Hepatocyte (in vitro differentiated cells): Measurements from ENCODE around the gene CASKIN2.

Experiments
- EZH2 ChIP-seq: fragments of 200-600 bp; sonication (generic); IDR thresholded peaks from 2 replicates; pipeline ENCODE4 v1.6.1; 2016; ENCODE audit warnings: antibody characterized with exemption, mild to moderate bottlenecking, borderline replicate concordance
- EZH2phosphoT487 ChIP-seq: fragments of 200-600 bp; sonication (generic); IDR thresholded peaks from one replicate; pipeline ENCODE4 v1.6.1; 2018; ENCODE audit warnings: antibody characterized with exemption, mild to moderate bottlenecking, low read depth, moderate library complexity; ENCODE audit not compliant: unreplicated experiment, severe bottlenecking
- TF ChIP-seq, protein P1 (sequence below): fragments of 200-600 bp; sonication (generic); IDR thresholded peaks from 2 replicates; pipeline ENCODE4 v1.5.1; 2016; ENCODE audit warnings: antibody characterized with exemption, mild to moderate bottlenecking; ENCODE audit not compliant: poor library complexity

GRCh38 chr17:75472119-75472518 is 43.2 kb downstream of the CASKIN2 start:
- TF ChIP-seq, protein P1, sequence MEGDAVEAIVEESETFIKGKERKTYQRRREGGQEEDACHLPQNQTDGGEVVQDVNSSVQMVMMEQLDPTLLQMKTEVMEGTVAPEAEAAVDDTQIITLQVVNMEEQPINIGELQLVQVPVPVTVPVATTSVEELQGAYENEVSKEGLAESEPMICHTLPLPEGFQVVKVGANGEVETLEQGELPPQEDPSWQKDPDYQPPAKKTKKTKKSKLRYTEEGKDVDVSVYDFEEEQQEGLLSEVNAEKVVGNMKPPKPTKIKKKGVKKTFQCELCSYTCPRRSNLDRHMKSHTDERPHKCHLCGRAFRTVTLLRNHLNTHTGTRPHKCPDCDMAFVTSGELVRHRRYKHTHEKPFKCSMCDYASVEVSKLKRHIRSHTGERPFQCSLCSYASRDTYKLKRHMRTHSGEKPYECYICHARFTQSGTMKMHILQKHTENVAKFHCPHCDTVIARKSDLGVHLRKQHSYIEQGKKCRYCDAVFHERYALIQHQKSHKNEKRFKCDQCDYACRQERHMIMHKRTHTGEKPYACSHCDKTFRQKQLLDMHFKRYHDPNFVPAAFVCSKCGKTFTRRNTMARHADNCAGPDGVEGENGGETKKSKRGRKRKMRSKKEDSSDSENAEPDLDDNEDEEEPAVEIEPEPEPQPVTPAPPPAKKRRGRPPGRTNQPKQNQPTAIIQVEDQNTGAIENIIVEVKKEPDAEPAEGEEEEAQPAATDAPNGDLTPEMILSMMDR: no peak
- TF ChIP-seq EZH2 (no peak), EZH2phosphoT487 (no peak)
